ENCODE data around the gene GIPR.

- TF ChIP-seq CREB5 (CRISPR knock-in tag; IDR thresholded peaks at IDR 0.05; ENCODE audit: low read depth) (no peak), CSDC2 (CRISPR knock-in tag; IDR thresholded peaks at IDR 0.05) (no peak), PATZ1 (CRISPR knock-in tag; IDR thresholded peaks at IDR 0.05; ENCODE audit: borderline replicate concordance) (peak; percentile 77; the same call in 1 of the 2 replicates), ZNF8 (CRISPR knock-in tag; IDR thresholded peaks at IDR 0.05) (no peak), ZNF565 (CRISPR knock-in tag; conservative IDR thresholded peaks at IDR 0.05; ENCODE audit: low read depth) (no peak), ISL1 (CRISPR knock-in tag; IDR thresholded peaks at IDR 0.05) (no peak), ZFP30 (CRISPR knock-in tag; IDR thresholded peaks at IDR 0.05) (no peak), RARB (CRISPR knock-in tag; IDR thresholded peaks at IDR 0.05) (no peak), OSR1 (CRISPR knock-in tag; IDR thresholded peaks at IDR 0.05) (no peak)
Measured at GRCh38 chr19:45681391-45682015, 13.5 kb downstream of the GIPR start.

Measured in SK-N-SH treated with all-trans-retinoic acid at 6 μM for 48 hours (cell line).